WERI-Rb-1 (cell line): ENCODE measurements around the gene OBSL1.

Experiments used
- DNase-seq: peaks from one replicate; pipeline ENCODE4 v3.0.0-alpha.2; 2020
- H3K27ac ChIP-seq: fragments of 250-450 bp; sonication (Bioruptor Pico); 2 replicates; pipeline ENCODE4 v1.5.1; 2020; ENCODE audit warnings: mild to moderate bottlenecking, moderate library complexity
- H3K27me3 ChIP-seq: fragments of 250-450 bp; sonication (Bioruptor Pico); 2 replicates; pipeline ENCODE4 v1.5.1; 2021; ENCODE audit warnings: mild to moderate bottlenecking, low read depth, moderate library complexity; ENCODE audit not compliant: insufficient read depth, severe bottlenecking
- H3K36me3 ChIP-seq: fragments of 250-450 bp; sonication (Bioruptor Pico); 2 replicates; pipeline ENCODE4 v1.5.1; 2020; ENCODE audit warnings: mild to moderate bottlenecking, moderate library complexity
- H3K4me3 ChIP-seq: 2 replicates; pipeline ENCODE4 v1.5.1; 2011; ENCODE audit warnings: low read depth, mild to moderate bottlenecking, control low read depth, low read length
- H3K9me3 ChIP-seq: fragments of 250-450 bp; sonication (Bioruptor Pico); 2 replicates; pipeline ENCODE4 v1.5.1; 2021; ENCODE audit warnings: mild to moderate bottlenecking, moderate library complexity; ENCODE audit not compliant: severe bottlenecking
- TF ChIP-seq, protein P1 (sequence below): IDR thresholded peaks from 2 replicates; pipeline ENCODE4 v1.5.1; 2011; ENCODE audit warnings: low read depth, mild to moderate bottlenecking, control low read depth, inconsistent platforms, low read length

Gene OBSL1

GRCh38 chr2:219520079-219520478 is 51.3 kb downstream of the OBSL1 start:
- no peaks in the 10 kb centered on the region for H3K9me3 ChIP-seq
- no peaks in the 10 kb centered on the region for H3K27me3 ChIP-seq
- TF ChIP-seq, protein P1, sequence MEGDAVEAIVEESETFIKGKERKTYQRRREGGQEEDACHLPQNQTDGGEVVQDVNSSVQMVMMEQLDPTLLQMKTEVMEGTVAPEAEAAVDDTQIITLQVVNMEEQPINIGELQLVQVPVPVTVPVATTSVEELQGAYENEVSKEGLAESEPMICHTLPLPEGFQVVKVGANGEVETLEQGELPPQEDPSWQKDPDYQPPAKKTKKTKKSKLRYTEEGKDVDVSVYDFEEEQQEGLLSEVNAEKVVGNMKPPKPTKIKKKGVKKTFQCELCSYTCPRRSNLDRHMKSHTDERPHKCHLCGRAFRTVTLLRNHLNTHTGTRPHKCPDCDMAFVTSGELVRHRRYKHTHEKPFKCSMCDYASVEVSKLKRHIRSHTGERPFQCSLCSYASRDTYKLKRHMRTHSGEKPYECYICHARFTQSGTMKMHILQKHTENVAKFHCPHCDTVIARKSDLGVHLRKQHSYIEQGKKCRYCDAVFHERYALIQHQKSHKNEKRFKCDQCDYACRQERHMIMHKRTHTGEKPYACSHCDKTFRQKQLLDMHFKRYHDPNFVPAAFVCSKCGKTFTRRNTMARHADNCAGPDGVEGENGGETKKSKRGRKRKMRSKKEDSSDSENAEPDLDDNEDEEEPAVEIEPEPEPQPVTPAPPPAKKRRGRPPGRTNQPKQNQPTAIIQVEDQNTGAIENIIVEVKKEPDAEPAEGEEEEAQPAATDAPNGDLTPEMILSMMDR, result no peak
- H3K4me3 ChIP-seq, result no peak overlapping the region; the same call in 1 of the 2 replicates
- peak overlapping the region; percentile 98 for H3K27ac ChIP-seq
- H3K36me3 ChIP-seq, result no peaks in the 10 kb centered on the region; the same call in none of the 2 replicates
- DNase-seq, result peak; percentile 80

GRCh38 chr2:219519526-219519916 is 51.8 kb downstream of the OBSL1 start:
- Histone ChIP-seq H3K4me3 (no peak overlapping the region), H3K27ac (peak overlapping the region; percentile 98), H3K36me3 (no peaks in the 10 kb centered on the region; the same call in none of the 2 replicates), H3K27me3 (no peaks in the 10 kb centered on the region), H3K9me3 (no peaks in the 10 kb centered on the region)
- DNase-seq, result no peak
- TF ChIP-seq, protein P1, result no peak

GRCh38 chr2:219517954-219518778 is 53.2 kb downstream of the OBSL1 start:
- Histone ChIP-seq H3K4me3 (peak overlapping the region; percentile 20), H3K27ac (peak overlapping the region; percentile 98), H3K9me3 (no peaks in the 10 kb centered on the region), H3K36me3 (no peaks in the 10 kb centered on the region; the same call in none of the 2 replicates), H3K27me3 (no peaks in the 10 kb centered on the region)
- peak; percentile 91 for DNase-seq
- TF ChIP-seq, protein P1, result no peak

GRCh38 chr2:219516888-219517287 is 54.5 kb downstream of the OBSL1 start:
- TF ChIP-seq, protein P1, result no peak
- H3K4me3 ChIP-seq, result peak overlapping the region; percentile 65
- H3K36me3 ChIP-seq, result no peaks in the 10 kb centered on the region; the same call in none of the 2 replicates
- no peaks in the 10 kb centered on the region for H3K27me3 ChIP-seq
- H3K27ac ChIP-seq, result peak overlapping the region; percentile 98
- DNase-seq, result no peak
- H3K9me3 ChIP-seq, result no peaks in the 10 kb centered on the region

DNA sequence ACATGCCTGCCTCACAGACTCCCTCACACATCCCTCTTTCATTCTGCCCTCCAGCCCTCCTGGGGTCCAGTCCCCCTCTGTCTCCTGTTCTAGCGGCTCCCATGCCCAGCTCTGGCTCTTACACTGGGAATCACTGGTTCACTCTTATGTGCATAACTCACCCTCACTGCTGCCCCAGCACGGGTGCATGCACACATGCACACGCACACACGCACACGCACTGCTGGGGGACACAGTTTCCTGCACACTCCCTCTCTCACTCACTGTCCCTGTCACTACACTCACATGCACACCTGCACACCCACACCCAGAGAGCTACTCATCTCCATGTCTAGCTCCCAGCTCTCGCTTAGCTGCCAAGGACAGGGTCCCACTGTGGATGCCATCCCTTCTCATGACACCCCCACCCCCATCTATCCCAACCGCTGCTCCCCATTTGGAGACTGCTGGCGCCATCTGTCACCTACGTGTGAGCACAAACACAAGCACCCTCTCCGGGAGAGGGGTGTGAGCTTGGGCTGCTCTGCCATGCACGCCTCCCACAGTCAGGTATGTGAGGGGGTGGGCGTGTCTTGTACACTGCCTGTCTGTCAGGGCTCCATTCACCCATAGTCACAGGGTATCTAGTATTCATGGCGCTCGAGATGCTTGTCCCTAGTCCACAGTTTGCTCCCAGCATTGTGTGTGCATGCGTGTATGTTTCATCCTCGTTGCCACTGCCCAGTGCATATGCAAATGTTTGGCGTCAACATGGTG is 55.3 kb downstream of the OBSL1 start:
- H3K27me3 ChIP-seq, result no peaks in the 10 kb centered on the region
- no peak for DNase-seq
- H3K36me3 ChIP-seq, result no peaks in the 10 kb centered on the region; the same call in none of the 2 replicates
- H3K27ac ChIP-seq, result peak overlapping the region; percentile 98
- H3K4me3 ChIP-seq, result peak overlapping the region; percentile 65
- TF ChIP-seq, protein P1, result no peak
- no peaks in the 10 kb centered on the region for H3K9me3 ChIP-seq
